NCI-H2196 treated with DMSO at 0.1 percent for 48 hours (cell line): Measurements from ENCODE around the gene PALM.
"Not testable (repeated sequence)": the region's sequence is repeated elsewhere in the genome, so short reads cannot be mapped to it uniquely, and the experiment has no call there.

Experiments used
- DNase-seq: peaks from one replicate; lab custom pipeline; 2025; ENCODE audit not compliant: unreplicated experiment; lab: John Stamatoyannopoulos, UW

PALM gene

DNA sequence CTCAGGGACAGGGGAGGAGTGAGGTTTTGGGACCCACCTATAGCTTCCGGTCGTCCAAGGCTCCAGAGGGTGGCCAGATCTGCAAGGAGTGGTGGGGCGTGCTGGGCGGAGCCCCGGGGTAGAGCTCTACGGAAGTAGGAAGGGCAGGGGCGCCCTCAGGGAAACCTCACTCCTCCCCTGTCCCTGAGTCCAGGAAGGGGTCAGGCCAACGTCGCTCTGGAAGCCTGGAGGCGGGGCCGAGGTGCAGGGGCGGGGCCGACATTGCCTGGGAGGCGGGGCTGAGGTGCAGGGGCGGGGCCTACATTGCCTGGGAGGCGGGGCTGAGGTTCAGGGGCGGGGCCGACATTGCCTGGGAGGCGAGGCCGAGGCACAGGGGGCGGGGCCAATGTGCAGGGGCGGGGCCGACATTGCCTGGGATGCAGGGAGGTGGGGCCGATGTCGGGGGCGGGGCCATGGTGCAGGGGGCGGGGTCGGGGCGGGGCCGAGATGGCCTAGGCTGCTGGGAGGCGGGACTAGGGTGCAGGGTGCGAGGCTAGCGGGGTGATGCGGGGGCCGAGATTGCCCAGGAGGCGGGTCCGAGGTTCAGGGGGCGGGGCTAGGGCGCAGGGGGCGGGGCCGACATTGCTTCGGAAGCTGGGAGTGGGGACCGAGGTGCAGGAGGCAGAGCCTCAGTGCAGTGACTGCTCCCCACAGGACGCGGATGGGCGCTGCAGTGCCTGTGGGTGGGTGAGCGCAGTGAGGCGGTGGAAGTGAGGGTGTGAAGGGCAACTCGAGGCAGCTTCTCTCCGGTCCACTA, 4.9 kb upstream of the PALM start:
- DNase-seq, result peak; percentile 63

DNA sequence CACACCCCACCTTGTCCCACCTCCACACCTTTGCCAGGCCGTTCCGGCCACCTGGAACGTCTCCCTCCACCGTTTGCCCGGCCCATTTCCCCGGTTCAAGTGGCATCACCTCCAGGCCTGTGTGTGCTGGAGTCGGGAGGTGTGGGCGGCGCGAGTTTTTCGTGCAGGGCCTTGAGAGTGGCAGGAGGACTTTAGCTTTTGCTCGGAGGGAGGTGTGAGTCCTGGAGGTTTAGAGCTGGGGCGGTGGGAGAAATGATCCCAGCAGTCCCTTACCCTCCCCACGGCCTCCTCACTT, 4.3 kb upstream of the PALM start:
- DNase-seq, result no peak

DNA sequence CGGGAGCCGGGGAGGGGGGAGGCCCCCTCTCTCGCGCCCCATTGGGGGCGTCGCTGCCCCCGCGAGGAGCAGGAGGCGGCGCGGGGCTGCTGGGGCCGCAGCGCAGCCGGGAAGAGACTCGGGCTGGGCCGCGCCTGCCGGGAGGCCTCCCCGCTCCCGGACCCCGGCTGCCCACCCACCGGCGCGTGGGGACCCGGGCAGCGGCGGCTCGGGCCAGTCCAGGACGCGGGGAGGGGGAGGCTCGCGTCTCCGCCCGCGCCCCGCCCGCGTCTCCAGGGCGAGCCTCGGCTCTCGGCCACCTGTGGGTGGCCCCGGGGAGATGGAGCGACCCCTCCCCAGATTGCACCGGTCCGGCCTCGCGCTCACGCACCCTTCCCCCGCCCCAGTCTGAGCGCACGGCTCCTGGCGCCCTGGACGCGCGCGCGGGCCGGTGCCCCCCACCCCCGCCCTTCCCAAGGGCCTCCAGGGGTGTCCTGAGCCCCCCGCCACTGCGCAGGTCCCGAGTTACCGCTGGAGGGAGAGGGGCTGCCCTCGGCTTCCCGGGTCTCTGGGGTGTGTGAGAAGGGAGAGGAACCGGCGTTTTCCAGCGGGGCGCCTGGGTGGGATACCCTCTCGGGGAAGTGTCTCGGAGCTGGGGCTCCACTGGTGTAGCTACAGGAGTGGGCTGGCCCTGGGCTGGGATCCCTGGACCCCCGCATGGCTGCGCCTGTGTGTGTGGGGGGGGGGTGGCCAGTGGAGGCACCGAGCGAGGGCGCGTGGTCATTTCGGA, 645 bp downstream of the PALM start:
- no peak for DNase-seq

DNA sequence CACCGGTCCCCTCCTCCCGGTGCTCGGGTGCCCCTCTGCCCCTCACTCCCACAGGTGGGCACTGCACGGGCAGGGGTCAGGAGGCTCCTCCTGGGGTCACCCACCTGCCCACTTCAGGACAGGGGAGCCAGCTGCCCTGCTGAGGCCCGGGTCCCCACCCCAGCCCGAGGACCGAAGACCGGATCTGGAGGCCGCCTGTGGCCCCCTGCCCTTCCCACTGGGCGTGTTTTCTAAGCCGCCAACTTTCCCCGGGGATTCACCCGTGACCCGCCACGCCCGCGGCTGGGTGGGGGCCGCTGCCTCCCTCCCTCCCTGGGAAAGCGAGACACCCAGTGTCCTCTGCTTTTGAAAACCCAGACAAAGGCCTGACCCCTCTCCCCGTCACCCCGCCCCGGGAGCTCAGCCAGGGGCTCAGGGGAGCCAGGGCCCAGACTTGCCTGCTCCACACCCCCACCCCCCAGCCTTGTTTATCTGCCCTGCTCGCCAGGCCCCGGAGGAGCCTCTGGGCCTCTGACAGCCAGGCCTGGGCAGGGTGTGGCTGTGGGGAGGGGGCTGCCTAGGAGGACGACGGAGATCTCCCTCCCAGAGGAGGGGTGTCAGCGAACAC, 1.3 kb downstream of the PALM start:
- no peak for DNase-seq

DNA sequence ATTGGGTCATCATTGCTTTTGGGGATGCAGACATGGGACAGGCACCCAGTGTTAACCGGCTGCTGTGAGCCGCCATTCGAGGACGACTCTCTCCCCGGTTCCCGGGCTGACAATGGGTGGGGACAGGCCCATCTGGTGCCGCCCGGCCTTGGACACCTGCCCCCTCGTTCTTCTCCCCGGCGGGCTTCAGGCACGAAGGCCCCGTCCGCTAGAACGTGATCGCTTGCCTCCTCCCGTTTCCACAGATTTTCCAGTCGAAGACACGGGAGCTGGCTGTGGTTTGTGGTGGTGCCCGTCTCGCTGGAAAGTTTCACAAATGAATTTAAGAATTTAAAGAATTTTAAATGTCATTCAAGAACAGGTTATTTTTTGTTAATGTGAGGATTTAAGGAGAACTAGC, 2.0 kb downstream of the PALM start:
- DNase-seq, result no peak

DNA sequence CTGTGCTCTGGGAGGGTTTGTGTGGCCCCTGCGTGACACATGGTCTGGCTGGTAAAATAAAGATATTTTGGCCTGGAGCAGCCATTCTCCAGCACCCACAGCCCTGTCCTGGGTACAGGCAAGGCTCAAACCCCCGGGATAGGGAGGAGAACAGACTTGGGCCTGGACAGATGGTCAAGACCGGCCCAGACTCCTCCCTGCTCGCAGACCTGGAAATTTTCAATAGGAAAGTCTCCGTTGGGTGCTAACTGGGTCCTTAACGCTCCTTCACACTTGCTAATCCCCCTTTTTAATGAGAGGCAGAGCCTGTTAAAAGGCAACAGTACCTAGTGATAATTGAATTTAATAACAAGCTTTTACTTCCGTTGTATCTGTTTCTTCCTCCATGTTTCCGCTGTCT, 2.5 kb downstream of the PALM start:
- DNase-seq, result no peak

DNA sequence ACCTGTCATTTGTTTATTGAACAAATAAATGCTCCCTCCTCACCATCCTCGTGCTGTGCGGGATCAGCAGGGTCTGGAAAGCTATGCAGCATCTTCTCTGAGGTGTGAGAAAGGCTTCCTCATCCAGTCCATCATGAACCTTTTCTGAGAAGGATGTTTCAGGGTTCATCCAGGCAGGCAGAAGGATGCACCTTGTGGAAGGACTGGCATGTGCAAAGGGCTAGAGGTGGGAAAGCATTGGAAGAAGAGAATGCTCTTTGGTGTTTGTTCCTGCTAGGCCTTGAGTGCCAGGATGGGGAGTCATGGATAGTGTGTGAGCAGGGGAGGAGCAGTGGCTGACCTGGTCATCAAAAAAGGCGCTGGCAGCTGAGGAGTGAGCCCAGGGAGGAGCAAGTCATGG, 6.6 kb downstream of the PALM start:
- no peak for DNase-seq

DNA sequence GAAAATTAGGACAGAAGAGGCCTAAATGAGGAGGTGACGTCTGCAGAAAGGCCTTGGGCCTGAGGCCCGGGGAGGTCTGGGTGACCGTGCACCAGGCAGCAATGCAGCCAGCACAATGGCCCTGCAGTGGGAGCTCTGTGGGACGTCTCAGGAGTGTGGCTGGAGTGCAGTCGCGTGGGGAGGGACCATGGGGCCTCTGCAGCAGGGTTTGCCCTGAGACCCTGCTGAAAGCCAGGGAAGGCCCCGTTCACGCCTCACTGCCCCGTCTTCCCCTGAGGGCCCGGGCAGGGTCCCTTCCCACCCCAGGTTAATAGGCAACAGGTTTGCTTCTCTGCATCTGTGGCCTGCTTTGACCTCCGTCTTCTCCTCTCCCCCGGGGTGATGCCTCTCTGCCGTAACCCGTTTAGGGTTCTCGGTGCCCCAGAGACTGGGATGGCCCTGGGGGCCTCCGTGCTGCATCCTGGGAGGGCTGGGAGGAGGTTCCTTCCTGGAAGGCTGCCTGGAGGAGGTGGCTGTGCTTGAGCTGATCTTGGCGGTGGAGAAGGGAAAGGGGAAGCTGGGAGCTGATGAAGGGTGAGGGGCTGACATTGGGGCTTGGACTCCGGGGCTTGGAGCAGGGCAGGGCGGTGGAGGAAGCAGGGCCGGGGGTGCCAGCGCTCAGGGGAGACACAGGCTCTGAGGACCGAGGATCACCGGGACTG, 9.7 kb downstream of the PALM start:
- DNase-seq, result no peak

DNA sequence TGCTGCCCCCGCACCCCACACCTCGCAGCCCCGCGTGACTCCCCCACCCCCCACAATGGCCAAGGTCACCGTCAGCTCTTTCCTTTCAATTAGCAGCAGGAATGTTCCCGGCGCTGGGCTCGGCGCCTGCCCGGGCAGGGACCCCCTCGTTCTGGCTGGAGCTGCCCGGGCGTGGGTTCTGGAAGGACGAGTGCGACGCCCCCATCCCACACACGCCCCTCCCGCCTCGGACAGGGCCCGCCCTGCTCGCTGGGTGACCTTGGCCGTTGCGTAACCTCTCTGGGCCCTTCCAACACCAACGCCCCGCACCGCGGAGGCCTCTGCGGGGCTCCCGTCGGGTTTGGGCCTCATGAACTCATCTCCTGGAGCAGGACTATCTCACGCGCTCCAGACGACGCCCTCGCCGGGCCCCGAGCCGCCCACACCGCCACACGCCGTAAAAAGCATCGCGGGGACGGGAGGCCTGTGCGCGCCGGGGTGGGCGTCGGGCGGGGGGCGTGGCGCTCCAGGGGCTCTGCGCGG, 10.3 kb downstream of the PALM start:
- no peak for DNase-seq

DNA sequence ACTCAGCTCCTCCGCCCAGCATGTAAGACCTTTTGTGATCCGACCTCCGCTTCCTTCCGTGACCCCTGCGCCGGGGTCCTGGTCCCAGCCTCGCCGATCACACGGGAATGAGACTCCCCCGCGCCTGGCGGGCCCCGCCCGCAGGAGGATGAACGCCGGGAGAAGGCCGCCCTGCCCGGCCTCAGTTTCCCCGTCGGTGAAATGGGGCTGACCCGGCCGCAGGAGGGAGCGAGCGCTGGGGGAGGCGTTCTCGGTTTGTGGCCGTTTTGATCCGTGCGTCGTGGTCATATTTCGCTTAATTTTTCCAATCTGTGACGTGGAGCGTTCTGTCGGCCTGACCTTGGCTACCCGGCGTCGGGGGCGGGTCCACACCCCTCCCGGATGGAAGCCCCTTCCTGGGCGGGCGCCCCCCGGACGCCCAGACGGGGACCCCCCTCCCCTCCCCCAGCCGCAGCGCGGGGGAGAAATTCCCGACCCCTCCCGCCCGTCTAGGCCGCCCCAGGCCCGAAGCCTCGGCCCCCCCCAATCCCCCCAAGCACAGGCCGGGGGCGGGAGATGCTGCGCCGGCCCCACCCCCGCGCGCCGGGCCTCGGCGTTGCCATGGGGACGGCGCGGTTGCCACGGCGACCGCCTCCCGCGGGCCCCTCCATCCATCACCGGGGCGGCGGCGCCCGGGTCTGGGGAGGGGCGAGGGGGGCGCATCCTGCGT, 11.1 kb downstream of the PALM start:
- no peak for DNase-seq

DNA sequence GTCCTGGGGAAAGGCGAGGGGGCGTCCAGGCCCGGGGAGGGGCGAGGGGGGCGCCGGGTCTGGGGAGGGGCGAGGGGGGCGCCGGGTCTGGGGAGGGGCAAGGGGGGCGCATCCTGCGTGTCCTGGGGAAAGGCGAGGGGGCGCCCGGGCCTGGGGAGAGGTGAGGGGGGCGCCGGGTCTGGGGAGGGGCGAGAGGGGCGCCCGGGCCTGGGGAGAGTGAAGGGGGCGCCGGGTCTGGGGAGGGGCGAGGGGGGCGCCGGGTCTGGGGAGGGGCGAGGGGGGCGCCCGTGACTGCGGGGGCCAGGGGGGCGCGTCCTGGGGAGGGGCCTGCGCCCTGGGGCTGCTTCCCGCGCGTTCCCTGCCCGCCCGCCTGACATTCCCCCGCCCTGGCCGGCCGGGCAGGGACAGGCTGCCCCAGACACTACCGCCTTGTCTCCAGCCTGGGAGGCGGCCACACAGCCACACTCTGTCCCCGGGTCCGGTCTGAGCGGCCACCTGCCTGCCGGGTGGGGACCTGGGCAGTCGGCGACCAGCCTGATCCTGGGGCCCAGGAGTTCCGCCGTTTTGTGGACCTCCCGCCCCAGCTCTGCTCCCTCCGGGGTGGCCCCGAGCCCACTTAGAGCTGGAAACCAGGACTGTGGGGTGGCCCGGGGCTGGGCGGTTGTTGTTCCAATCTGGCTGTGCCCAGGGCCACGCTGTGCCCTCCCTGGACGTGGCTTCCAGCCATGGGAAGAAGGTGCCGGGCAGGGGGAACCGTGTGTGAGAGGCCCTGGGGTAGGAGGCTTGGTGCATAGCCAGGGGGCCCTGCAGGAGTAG, 11.8 kb downstream of the PALM start:
- no peak for DNase-seq

DNA sequence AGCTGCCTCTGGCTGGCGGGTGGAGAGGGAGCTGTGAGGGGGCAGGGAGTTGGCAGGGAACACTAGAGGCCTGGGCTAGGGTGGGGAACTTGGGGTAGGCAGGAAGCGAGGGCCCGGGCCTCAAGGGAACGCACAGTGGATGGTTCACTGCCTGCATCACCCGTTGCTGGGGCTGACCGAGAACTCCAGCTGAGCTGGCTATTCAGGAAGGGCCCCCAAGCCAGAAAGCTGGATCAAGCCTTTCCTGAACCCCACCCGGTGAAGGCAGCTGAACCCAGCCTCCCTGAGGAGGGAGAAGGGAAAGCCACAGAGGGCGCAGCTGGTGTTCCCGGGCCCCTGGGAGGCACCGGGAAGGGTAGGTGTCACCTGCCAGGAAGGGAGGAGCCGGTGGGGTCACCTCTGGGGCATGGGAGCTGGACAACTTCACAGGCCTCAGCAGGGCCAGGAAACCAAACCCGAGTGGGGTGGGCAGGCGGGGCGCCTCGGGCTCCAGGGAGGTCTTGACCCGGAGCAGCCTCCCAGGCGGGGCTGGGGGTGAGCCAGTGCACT, 13.9 kb downstream of the PALM start:
- DNase-seq, result no peak

DNA sequence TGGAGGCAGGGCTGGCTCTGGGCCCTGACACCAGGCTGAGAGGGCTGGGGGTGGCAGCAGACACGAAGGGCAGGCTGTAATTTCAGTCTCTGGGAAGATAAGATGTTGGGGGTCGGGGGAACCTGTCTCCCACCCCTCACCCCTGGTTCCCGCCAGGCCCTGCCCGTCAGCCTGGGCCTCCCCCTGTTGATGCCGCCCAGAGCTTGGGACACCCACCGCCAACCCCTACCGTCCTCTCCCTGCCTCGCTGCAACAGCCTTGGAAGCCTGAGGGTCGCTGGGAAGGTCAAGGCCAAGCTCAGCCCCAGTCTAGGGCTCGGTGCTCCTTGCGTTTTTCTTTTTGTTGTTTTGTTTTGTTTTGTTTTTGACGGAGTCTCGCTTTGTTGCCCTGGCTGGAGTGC, 14.5 kb downstream of the PALM start:
- DNase-seq, result no peak

DNA sequence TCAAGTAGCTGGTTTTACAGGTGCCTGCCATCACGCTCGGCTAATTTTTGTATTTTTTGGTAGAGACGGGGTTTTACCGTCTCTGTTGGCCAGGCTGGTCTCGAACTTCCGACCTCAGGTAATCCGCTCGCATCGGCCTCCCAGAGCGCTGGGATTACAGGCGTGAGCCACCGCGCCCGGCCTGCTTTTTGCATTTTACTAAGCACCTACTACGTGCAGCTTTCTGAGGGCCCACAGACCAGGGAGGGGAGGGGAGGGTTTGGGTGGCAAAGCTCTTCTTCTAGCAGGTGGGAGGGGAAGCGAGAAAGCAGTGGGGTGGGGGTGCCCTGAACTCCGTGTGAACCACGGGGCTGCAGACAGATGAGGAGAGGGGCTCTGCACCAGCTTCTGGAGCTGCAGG, 15.0 kb downstream of the PALM start:
- DNase-seq, result no peak

DNA sequence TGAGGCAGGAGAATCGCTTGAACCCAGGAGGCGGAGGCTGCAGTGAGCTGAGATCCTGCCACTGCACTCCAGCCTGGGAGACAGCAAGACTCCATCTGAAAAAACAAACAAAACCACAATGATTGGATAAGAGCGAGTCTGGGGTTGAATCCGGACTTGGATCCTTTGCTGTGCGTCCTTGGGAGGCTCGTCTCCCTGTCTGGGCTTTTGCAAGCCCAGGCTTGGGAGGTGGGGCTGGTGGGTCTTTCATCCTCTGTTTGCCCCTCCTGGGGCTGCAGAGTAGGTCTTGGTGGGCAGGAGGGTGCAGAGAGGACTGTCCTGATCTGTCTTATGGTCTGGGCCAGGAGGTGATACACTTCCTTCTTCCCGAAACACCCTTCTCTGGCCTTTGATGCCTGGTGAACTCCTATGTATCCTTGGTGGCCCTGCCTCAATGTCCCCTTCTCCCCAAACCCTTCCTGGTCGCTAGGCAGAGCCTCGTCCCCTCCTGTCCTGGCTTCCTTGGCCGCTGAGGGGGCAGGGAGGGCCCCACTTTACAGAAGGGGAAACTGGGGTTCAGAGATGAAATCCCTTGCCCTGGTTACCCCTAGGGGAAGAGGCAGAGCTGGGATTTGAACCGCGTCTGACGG, 16.8 kb downstream of the PALM start:
- DNase-seq, result no peak

DNA sequence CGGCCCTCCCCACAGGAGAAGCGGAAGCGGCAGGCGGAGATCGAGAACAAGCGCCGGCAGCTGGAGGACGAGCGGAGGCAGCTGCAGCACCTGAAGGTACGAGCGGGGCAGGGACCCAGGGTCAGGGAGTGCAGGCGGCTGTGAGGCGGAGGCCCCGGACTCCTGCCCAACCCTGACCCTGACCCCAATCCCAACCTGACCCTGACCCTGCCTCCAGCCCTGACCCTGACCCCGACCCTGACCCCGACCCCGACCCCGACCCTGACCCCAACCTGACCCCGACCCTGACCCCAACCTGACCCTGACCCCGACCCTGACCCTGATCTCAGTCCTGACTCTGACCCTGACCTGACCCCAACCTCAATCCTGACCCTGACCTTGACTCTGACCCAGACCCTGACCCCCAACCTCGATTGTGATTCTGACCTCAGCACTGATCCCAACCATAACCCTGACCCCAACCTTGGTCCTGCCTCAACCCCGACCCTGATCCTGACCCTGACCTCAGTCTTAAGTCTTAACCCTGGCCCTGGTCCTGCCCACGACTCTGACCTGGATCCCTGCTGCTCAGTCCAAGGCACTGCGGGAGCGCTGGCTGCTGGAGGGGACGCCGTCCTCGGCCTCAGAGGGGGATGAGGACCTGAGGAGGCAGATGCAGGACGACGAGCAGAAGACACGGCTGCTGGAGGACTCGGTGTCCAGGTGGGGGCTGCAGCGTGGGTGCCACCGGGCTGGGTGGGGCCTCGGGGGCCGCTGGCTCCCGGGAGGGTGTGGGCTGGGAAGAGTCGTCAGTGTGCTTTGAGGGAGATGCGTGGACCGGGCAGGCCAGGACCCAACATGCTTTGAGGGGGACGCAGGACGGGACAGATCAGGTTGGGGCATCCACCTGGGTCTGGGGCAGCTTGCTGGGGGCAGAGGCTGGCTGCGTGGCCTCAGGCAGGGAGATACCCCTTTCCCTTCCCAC, 18.5 kb downstream of the PALM start:
- DNase-seq, result no peak

DNA sequence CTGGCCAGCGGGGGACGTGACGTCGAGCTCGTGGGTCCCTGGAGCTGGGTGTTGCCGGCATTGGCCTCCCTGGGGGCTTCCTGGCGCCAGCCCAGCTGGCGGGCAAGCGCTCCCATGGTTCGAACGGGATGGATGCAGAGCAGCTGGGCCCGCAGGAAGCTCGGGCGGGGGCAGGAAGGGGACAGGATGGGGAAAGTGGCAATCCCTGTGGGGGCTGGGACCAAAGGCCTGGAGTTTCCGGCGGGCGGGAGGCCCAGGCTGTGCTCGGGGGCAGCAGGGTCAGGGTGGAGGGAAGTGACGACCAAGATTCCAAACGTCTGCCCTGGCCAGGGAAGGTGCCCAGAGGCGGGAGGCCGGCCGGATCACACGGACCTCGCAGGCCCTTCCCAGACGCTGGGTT, 19.3 kb downstream of the PALM start:
- no peak for DNase-seq

DNA sequence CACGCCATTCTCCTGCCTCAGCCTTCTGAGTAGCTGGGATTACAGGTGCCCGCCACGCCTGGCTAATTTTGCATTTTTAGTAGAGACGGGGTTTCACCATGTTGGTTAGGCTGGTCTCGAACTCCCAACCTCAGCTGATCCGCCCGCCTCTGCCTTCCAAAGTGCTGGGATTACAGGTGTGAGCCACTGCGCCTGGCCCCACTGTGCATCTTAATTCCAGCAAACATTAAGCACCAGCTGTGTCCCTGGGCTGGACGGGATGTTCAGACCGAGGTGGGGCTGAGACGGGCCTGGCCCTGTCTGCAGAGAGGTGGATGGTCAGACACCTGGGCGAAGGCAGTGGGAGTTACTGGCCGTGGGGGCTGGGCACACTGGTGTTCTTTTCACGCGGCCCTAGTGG, 20.8 kb downstream of the PALM start:
- not testable (repeated sequence) for DNase-seq
